ENCODE data around the gene MCAM.

The MCAM gene

GRCh38 chr11:119262668-119263351 is 54.1 kb downstream of the MCAM start:
- DNase-seq (ENCODE audit: low read depth in 2 of 2), result no peak

GRCh38 chr11:119258983-119259382 is 57.9 kb downstream of the MCAM start:
- DNase-seq (ENCODE audit: low read depth in 2 of 2), result no peak
